Panc1 (cell line): ENCODE data around the gene TCEA3.

Experiments
- CTCF ChIP-seq: fragments of 450-650 bp; IDR thresholded peaks from 2 replicates; pipeline ENCODE4 v1.5.1; 2017; ENCODE audit warnings: mild to moderate bottlenecking
- POLR2AphosphoS5 ChIP-seq: IDR thresholded peaks from 2 replicates; pipeline ENCODE4 v1.6.1; 2012; ENCODE audit warnings: mild to moderate bottlenecking, low read depth, low read length, moderate library complexity
- REST ChIP-seq, 2 experiments: IDR thresholded peaks; 2 replicates each; pipeline ENCODE4 v1.6.1; 2011 to 2012; ENCODE audit warnings: low read depth in 2 of 2, control low read depth in 1 of 2, low read length in 1 of 2, mild to moderate bottlenecking in 1 of 2, moderate library complexity in 1 of 2; ENCODE audit not compliant: insufficient read depth in 1 of 2
- SIN3A ChIP-seq: IDR thresholded peaks from 2 replicates; pipeline ENCODE4 v1.6.1; 2012; ENCODE audit warnings: low read depth, mild to moderate bottlenecking, low read length, moderate library complexity, borderline replicate concordance; ENCODE audit not compliant: insufficient read depth
- TCF7L2 ChIP-seq: IDR thresholded peaks from 2 replicates; pipeline ENCODE4 v1.6.1; 2011; ENCODE audit warnings: mild to moderate bottlenecking, low read depth, low read length, inconsistent platforms

- TF ChIP-seq CTCF (no peak), REST (IDR thresholded peaks at IDR 0.05; ENCODE audit: insufficient read depth in 1 of 2, low read depth in 2 of 2, low read length in 1 of 2) (no peak), POLR2AphosphoS5 (no peak), TCF7L2 (no peak), SIN3A (no peak)
Measured at GRCh38 chr1:23408797-23409290, 15.7 kb downstream of the TCEA3 start.
